HG03175 (cell line): Measurements from ENCODE around the gene ZSCAN21.

Experiments
- ATAC-seq: cut with Tn5 transposase; IDR thresholded peaks from one replicate; pipeline ENCODE4 v1.9.1; 2021; ENCODE audit warnings: mild to moderate bottlenecking, moderate library complexity; ENCODE audit not compliant: unreplicated experiment

Gene ZSCAN21

GRCh38 chr7:100095289-100095688 lies 45.7 kb downstream of the ZSCAN21 start:
- no peak for ATAC-seq

- ATAC-seq, result no peak
Observed at GRCh38 chr7:100095704-100096103, 46.1 kb downstream of the ZSCAN21 start.

DNA sequence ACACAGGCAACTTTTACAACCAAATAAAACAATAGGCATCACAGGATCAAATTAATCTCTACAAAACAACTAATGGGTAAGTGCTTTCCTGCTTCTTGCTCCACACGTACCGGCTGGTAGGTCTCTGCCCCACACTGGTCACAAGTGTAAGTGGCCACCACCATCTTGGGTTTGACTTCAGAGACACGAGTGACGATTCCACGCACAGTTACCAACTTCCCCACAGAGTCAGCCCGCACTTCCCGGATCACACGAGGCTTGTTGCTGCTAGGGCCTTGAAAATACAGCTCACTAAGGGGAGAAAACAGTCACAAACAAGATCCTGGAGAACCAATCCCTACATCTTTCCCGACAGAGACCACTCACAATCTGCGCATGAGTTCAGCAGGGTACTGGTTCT lies 49.3 kb downstream of the ZSCAN21 start:
- no peak for ATAC-seq

DNA sequence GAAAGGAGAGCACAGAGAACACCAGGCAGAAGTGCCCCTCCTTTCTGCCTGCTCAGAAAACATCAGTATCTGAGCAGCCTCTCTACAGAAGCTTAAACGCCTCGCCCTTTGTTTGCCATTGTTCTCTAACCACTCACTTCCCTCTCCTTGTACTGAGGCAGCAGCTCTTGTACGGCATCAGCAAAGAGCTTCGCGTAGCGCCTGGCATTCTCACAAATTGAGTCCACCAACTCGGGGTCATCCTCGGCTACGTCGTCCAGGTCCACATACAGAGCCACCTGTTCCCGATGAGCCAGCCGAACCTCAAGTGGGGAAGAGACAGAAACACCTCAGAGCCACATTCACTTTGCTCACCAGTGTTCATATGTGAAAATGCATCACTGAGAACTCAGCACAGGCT lies 49.9 kb downstream of the ZSCAN21 start:
- ATAC-seq, result no peak

- ATAC-seq, result peak; percentile 65
Observed at GRCh38 chr7:100100420-100101015, 50.9 kb downstream of the ZSCAN21 start.

- peak; percentile 87 for ATAC-seq
Observed at GRCh38 chr7:100101016-100101862, 51.7 kb downstream of the ZSCAN21 start, which contains the start of the genes AP4M1 and MCM7. AP4M1 (plus strand) TSS chr7:100101643; CDS start chr7:100101715, 72 bp downstream. MCM7 (minus strand) TSS chr7:100101397; CDS start chr7:100101294, 103 bp downstream.

GRCh38 chr7:100102950-100103840 lies 53.6 kb downstream of the ZSCAN21 start:
- ATAC-seq, result no peak

GRCh38 chr7:100105534-100105933 lies 56.0 kb downstream of the ZSCAN21 start:
- ATAC-seq, result no peak

DNA sequence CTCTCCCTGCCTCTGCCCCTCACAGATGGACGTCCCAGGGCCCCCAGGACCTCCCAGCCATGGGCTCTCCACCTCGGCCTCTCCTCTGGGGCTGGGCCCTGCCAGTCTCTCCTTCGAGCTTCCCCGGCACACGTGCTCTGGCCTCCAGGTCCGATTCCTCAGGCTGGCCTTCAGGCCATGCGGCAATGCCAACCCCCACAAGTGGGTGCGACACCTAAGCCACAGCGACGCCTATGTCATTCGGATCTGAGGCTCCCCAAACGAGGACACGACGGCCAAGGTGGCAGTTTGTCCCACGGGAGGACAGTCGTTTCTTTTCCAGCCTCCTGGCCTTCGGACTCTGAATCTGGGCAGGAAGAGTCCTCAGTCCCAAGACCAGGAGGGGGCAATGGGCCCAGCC lies 57.1 kb downstream of the ZSCAN21 start:
- no peak for ATAC-seq

DNA sequence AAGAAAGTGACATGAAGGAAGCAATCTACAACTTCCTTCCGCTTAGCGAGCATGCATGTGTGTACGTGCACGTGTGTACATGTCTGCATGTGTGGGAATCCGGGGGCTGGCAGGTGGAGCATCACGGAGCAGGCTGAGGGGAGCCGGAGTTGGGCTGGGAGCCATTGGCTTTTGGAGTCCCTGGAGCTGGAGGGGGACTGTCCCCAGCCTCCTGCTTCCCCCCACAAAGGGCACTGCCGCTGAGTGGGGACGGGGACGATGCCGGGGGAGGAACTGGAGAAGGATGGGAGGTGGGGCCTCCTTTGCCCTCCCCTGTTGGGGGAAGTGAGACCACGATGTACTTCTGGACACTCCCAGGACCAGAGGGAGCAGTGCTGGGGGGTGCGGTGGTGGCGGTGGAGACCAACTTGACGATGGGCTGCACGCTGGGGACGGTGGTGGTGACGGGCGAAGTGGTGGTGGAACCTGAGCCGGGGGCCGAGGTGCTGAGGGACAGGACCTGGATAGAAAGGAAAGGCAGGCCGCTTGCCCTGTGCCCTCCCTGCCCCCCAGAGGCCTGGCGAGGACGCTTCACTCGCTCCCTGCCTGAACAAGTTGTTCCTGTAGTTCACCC lies 57.7 kb downstream of the ZSCAN21 start:
- no peak for ATAC-seq

DNA sequence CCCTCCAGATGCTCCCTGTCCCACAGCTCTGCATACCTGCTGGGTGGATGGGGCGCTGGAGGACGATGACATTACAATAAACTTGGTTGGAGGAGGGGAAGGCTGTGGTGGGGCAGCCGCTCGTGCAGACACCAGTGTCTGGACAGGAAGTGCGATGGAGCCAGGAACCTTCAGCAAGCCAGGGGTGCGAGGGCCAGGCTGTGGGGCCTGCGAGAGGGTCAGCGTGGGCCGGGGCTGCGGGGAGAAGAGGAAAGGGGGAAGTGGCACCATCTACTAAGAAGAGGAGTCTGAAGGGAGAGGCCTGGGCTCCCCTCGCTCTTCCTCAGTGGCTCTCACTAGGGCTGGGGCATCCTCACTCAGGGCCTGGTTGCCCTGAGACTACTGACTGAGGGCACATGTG lies 58.3 kb downstream of the ZSCAN21 start:
- no peak for ATAC-seq

DNA sequence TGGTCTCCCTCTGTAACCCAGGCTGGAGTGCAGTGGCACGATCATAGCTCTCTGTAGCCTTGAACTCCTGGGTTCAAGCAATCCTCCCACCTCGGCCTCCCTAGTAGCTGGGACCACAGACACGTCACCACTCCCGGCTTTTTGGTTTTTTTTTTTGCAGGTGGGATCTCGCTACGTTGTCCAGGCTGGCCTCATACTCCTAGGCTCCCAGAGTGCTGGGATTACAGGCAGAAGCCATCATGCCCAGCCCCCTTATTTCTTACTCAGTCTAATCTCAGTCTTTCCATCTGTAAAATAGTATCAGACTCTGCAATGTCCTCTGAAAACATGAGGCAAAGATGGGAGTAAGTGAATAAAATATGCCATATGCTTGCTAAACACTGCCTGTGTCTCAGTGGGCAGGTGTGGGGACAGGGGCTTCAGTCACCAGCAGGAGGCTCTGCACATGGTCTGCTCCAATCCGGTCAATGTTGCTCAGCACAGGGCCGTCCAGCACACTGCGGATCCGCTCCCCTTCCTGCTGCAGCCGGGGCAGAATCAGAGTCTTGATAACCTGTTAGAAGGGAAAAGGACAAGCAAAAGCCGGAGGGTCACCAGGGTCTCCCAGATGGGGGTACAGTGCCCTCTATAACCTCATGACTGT lies 60.1 kb downstream of the ZSCAN21 start:
- ATAC-seq, result no peak

GRCh38 chr7:100111156-100111555 lies 61.6 kb downstream of the ZSCAN21 start:
- no peak for ATAC-seq

DNA sequence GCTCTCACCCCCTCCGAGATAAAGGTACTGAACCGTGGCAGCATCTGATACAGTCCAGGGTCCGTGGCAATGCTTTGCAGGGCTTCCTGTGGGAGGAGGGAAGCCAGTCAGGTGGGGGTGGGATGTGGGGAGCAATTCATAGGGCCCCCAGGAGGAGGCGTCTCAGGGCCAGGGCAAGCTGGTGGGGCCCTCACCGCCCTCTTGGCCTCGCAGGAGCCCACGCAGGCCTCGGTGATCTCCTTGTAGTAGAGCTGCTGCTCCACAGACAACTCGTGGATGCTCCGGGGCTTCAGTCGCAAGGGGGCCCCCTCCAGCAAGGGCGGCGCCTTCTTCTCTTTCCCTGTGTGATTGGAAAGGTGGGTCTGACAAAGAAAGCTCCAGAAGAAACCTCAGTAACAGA lies 62.3 kb downstream of the ZSCAN21 start:
- ATAC-seq, result no peak
